Activated CD4-positive, alpha-beta T cell treated with anti-CD3 and anti-CD28 coated beads, Interleukin-2, amount 50 U/mL, for 4 hours (primary cell): Measurements from ENCODE around the gene ZC3H12A.

Experiments used
- DNase-seq, 2 experiments: peaks; one replicate each; pipeline ENCODE4 v3.0.0-alpha.2; 2020

ZC3H12A gene

GRCh38 chr1:37479255-37480124, 5.1 kb downstream of the ZC3H12A start:
- peak; percentile 92 to 94 for DNase-seq

GRCh38 chr1:37480125-37480466, 5.7 kb downstream of the ZC3H12A start:
- no peak for DNase-seq

GRCh38 chr1:37480581-37481288, 6.4 kb downstream of the ZC3H12A start:
- DNase-seq: no peak

- no peak for DNase-seq
These were observed 7.1 kb downstream of the ZC3H12A start for GRCh38 chr1:37481289-37482003.

- DNase-seq: no peak
These were observed 7.8 kb downstream of the ZC3H12A start for GRCh38 chr1:37482004-37482785.

GRCh38 chr1:37482796-37483744, 8.7 kb downstream of the ZC3H12A start:
- DNase-seq: no peak

- no peak for DNase-seq
These were observed 9.4 kb downstream of the ZC3H12A start for GRCh38 chr1:37483785-37484184.

- no peak for DNase-seq
These were observed 10.1 kb downstream of the ZC3H12A start for GRCh38 chr1:37484325-37485051.

GRCh38 chr1:37485902-37486679, 11.7 kb downstream of the ZC3H12A start:
- DNase-seq: no peak

- peak; percentile 73 to 79 for DNase-seq
These were observed 12.6 kb downstream of the ZC3H12A start for GRCh38 chr1:37486680-37487618.

- DNase-seq: no peak
These were observed 13.2 kb downstream of the ZC3H12A start for GRCh38 chr1:37487619-37487984.

GRCh38 chr1:37493336-37494098, 19.1 kb downstream of the ZC3H12A start:
- no peak for DNase-seq

- DNase-seq: no peak
These were observed 21.5 kb downstream of the ZC3H12A start for GRCh38 chr1:37495875-37496274.

- no peak for DNase-seq
These were observed 23.5 kb downstream of the ZC3H12A start for GRCh38 chr1:37497832-37498231.

- DNase-seq: no peak
These were observed 24.7 kb downstream of the ZC3H12A start for GRCh38 chr1:37498872-37499617.

GRCh38 chr1:37501661-37502060, 27.3 kb downstream of the ZC3H12A start:
- DNase-seq: no peak

- DNase-seq: no peak
These were observed 27.7 kb downstream of the ZC3H12A start for GRCh38 chr1:37502104-37502503.
